Thoracic aorta (tissue), 2 donors: Measurements from ENCODE around the gene FNDC3B. TPM values are rescaled to one million over a fixed set of nuclear protein-coding genes. Genes with fewer than 3 reads are reported as not detected.

Experiments
- ATAC-seq: fragments of 150-250 bp; one replicate; pipeline ENCODE4 v1.8.0; 2017; ENCODE audit warnings: low read depth; ENCODE audit not compliant: insufficient number of reproducible peaks, low FRiP score
- DNase-seq: peaks from one replicate; pipeline ENCODE4 v3.0.0-alpha.2; 2020; ENCODE audit warnings: low spot score
- H3K27ac ChIP-seq, 2 donors: fragments of 200-600 bp; sonication (generic); 1 replicate in 1 of 2; 2 replicates in 1 of 2; pipeline ENCODE4 v1.5.1; 2016; ENCODE audit warnings: mild to moderate bottlenecking in 2 of 2, moderate library complexity in 2 of 2
- H3K27me3 ChIP-seq: fragments of 200-600 bp; sonication (generic); replicated peaks from 2 replicates; pipeline ENCODE4 v1.6.0; 2016; ENCODE audit warnings: mild to moderate bottlenecking; ENCODE audit not compliant: insufficient read depth
- H3K36me3 ChIP-seq: fragments of 200-600 bp; sonication (generic); one replicate; pipeline ENCODE4 v1.5.1; 2016
- H3K4me1 ChIP-seq, 2 donors: fragments of 200-600 bp; sonication (generic); 1 replicate in 1 of 2; 2 replicates in 1 of 2; pipeline versions ENCODE4 v1.5.1 to v1.6.0; 2016; ENCODE audit warnings: low read depth in 2 of 2, mild to moderate bottlenecking in 1 of 2; ENCODE audit not compliant: control insufficient read depth in 1 of 2
- H3K4me3 ChIP-seq: fragments of 200-600 bp; sonication (generic); 2 replicates; pipeline ENCODE4 v1.5.1; 2016; ENCODE audit warnings: mild to moderate bottlenecking
- H3K9me3 ChIP-seq: fragments of 200-600 bp; sonication (generic); 2 replicates; pipeline ENCODE4 v1.5.1; 2016
- total RNA-seq, 2 donors: library from RNA; depleted of rRNA; stranded (reverse); fragments of >200 nt; gene quantifications; one replicate each; pipeline versions ENCODE4 v1.1.0 to v1.2.3, GENCODE V29; 2016
- TF ChIP-seq, protein P1 (sequence below): fragments of 200-600 bp; sonication (generic); IDR thresholded peaks from one replicate; pipeline ENCODE4 v1.5.1; 2019; ENCODE audit warnings: antibody characterized with exemption

The FNDC3B gene
- total RNA-seq, 2 donors from 2014 or later: 113 to 163 TPM

DNA sequence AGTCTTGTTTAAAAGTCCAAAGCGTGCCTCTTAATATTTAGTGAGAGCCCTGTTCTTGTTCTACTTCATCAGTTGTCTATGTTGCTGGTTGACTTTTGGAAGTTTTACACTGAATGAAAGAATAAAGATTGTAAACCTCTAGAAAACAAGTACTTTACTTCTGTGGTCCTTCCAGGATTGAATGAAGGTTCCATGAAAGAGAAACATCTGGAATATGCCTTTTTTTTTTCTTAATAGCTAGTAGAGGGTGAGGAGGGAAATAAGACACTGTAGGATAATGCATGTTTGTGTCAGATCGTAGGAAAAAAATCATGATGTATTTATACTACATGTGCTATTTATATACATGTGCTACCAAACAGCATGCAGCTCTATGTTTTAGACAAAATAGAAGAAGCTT is 205.9 kb downstream of the FNDC3B start:
- Histone ChIP-seq H3K27me3 (no peaks in the 10 kb centered on the region), H3K36me3 (no peaks in the 10 kb centered on the region), H3K4me1 (peaks cover 22 to 47% of the 10 kb centered on the region in 2 donors), H3K9me3 (no peaks in the 10 kb centered on the region), H3K27ac (peak overlapping the region in 1 of 2 donors; percentile 10), H3K4me3 (no peak overlapping the region)
- DNase-seq (no peak), ATAC-seq (no peak)
- TF ChIP-seq, protein P1, sequence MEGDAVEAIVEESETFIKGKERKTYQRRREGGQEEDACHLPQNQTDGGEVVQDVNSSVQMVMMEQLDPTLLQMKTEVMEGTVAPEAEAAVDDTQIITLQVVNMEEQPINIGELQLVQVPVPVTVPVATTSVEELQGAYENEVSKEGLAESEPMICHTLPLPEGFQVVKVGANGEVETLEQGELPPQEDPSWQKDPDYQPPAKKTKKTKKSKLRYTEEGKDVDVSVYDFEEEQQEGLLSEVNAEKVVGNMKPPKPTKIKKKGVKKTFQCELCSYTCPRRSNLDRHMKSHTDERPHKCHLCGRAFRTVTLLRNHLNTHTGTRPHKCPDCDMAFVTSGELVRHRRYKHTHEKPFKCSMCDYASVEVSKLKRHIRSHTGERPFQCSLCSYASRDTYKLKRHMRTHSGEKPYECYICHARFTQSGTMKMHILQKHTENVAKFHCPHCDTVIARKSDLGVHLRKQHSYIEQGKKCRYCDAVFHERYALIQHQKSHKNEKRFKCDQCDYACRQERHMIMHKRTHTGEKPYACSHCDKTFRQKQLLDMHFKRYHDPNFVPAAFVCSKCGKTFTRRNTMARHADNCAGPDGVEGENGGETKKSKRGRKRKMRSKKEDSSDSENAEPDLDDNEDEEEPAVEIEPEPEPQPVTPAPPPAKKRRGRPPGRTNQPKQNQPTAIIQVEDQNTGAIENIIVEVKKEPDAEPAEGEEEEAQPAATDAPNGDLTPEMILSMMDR: no peak

DNA sequence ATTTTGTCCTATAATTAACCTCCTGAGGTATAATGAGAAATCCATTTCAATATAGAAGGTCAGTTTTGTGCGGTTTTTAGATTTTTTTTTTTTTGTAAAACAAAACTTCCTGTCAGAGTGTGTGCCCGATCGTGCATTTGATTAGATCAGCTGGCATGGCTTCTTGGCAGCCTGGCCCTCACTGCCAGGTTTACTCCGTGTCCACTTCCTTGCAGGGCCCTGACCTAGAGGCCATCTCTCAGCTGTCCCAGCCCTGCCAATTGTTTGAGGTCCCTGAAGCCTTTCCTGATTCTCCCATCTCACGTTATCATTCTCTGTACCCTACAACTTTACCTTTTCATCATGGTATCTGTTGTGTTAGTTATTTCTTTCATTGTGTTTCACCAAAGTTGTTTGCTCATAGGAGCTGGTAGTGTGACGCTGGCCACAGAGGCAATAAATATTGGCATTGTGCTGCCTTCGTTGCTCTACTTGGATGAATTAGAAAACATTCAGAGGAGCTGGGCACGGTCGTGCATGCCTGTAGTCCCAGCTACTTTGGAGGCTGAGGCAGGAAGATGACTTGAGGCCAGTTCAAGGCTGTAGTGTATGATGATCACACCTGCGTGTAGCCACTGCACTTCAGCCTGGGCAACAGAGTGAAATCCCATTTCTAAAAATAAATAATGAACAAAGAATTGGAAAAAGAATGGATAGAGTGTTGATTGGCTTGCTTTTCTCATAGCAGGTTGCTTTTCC is 206.9 kb downstream of the FNDC3B start:
- TF ChIP-seq, protein P1: no peak
- H3K9me3 ChIP-seq: no peaks in the 10 kb centered on the region
- peaks cover 2% of the 10 kb centered on the region for H3K36me3 ChIP-seq
- peak overlapping the region; percentile 31 to 66 for H3K27ac ChIP-seq
- DNase-seq (no peak), ATAC-seq (no peak)
- H3K27me3 ChIP-seq: no peaks in the 10 kb centered on the region
- H3K4me1 ChIP-seq: peaks cover 22 to 47% of the 10 kb centered on the region in 2 donors
- peak overlapping the region; percentile 4 for H3K4me3 ChIP-seq

- ATAC-seq: no peak
- H3K27ac ChIP-seq: peak overlapping the region in 1 of 2 donors; percentile 2
Measured at GRCh38 chr3:172247525-172248274, 208.3 kb downstream of the FNDC3B start.

GRCh38 chr3:172249039-172249438 is 209.7 kb downstream of the FNDC3B start:
- TF ChIP-seq, protein P1: no peak
- H3K27me3 ChIP-seq: no peaks in the 10 kb centered on the region
- H3K4me1 ChIP-seq: peaks cover 19 to 46% of the 10 kb centered on the region in 2 donors
- peaks cover 7% of the 10 kb centered on the region for H3K36me3 ChIP-seq
- H3K4me3 ChIP-seq: no peak overlapping the region
- H3K9me3 ChIP-seq: no peaks in the 10 kb centered on the region
- no peak overlapping the region for H3K27ac ChIP-seq
- no peak for ATAC-seq
- no peak for DNase-seq

More at GRCh38 chr3:172247525-172248274, 208.3 kb downstream of the FNDC3B start:
- no peaks in the 10 kb centered on the region for H3K9me3 ChIP-seq
- H3K36me3 ChIP-seq: peaks cover 7% of the 10 kb centered on the region
- H3K27me3 ChIP-seq: no peaks in the 10 kb centered on the region
- H3K4me3 ChIP-seq: no peak overlapping the region
- H3K4me1 ChIP-seq: peaks cover 22 to 47% of the 10 kb centered on the region in 2 donors
- TF ChIP-seq, protein P1: no peak
- DNase-seq: no peak

DNA sequence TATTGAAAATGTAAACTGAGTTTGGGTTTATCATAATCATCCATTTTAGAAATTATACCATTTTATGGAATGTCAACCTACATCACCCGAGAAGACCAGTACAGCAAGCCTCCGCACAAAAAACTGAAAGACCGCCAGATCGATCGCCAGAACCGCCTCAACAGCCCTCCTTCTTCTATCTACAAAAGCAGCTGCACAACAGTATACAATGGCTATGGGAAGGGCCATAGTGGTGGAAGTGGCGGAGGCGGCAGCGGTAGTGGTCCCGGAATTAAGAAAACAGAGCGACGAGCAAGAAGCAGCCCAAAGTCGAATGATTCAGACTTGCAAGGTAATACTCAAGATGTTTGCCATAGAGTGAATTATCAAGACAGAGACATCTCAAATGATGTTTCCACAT is 211.8 kb downstream of the FNDC3B start:
- H3K36me3 ChIP-seq: peaks cover 7% of the 10 kb centered on the region
- H3K9me3 ChIP-seq: no peaks in the 10 kb centered on the region
- H3K4me1 ChIP-seq: peaks cover 25 to 49% of the 10 kb centered on the region in 2 donors
- H3K27ac ChIP-seq: no peak overlapping the region
- DNase-seq (no peak), ATAC-seq (no peak)
- H3K27me3 ChIP-seq: no peaks in the 10 kb centered on the region
- TF ChIP-seq, protein P1: no peak
- H3K4me3 ChIP-seq: no peak overlapping the region
